MM.1S (cell line): ENCODE measurements around the gene FSD1.

Experiments used
- DNase-seq: peaks from one replicate; pipeline ENCODE4 v3.0.0-alpha.2; 2015
- H2AFZ ChIP-seq: fragments of 300-600 bp; sonication (generic); 2 replicates; pipeline ENCODE4 v1.6.0; 2016; ENCODE audit warnings: antibody characterized with exemption, low read length
- H3F3A ChIP-seq: fragments of 300-600 bp; sonication (generic); 2 replicates; pipeline ENCODE4 v1.6.1; 2016; ENCODE audit warnings: mild to moderate bottlenecking, antibody characterized with exemption, low read length, moderate library complexity, mixed read lengths; ENCODE audit not compliant: insufficient read depth
- H3K27ac ChIP-seq: fragments of 300-600 bp; sonication (generic); 2 replicates; pipeline ENCODE4 v1.5.1; 2016; ENCODE audit warnings: mild to moderate bottlenecking, low read length
- H3K27me3 ChIP-seq: fragments of 300-600 bp; sonication (generic); replicated peaks from 2 replicates; pipeline ENCODE4 v1.6.0; 2016; ENCODE audit warnings: low read length; ENCODE audit not compliant: insufficient read depth
- H3K36me3 ChIP-seq: fragments of 300-600 bp; sonication (generic); replicated peaks from 2 replicates; pipeline ENCODE4 v1.6.1; 2016; ENCODE audit warnings: mild to moderate bottlenecking, low read length, mixed read lengths; ENCODE audit not compliant: insufficient read depth
- H3K4me1 ChIP-seq: fragments of 300-600 bp; sonication (generic); 2 replicates; pipeline ENCODE4 v1.6.1; 2016; ENCODE audit warnings: low read length, mixed read lengths
- H3K4me2 ChIP-seq: fragments of 300-600 bp; sonication (generic); 2 replicates; pipeline ENCODE4 v1.6.0; 2016; ENCODE audit warnings: low read depth, low read length
- H3K4me3 ChIP-seq: fragments of 300-600 bp; sonication (generic); 2 replicates; pipeline ENCODE4 v1.5.1; 2016; ENCODE audit warnings: low read length, mixed read lengths
- H3K79me2 ChIP-seq: fragments of 300-600 bp; sonication (generic); 2 replicates; pipeline ENCODE4 v1.6.1; 2016; ENCODE audit warnings: mixed run types, low read length, mixed read lengths
- H3K9ac ChIP-seq: fragments of 300-600 bp; sonication (generic); 2 replicates; pipeline ENCODE4 v1.6.1; 2016; ENCODE audit warnings: low read length, mixed read lengths
- H3K9me2 ChIP-seq: fragments of 300-600 bp; sonication (generic); replicated peaks from 2 replicates; pipeline ENCODE4 v1.6.1; 2016; ENCODE audit warnings: mild to moderate bottlenecking, low read length, mixed read lengths; ENCODE audit not compliant: insufficient read depth
- H3K9me3 ChIP-seq: fragments of 300-600 bp; sonication (generic); replicated peaks from 2 replicates; pipeline ENCODE4 v1.6.1; 2016; ENCODE audit warnings: mild to moderate bottlenecking, low read length, mixed read lengths; ENCODE audit not compliant: insufficient read depth
- H4K20me1 ChIP-seq: fragments of 300-600 bp; sonication (generic); 2 replicates; pipeline ENCODE4 v1.6.1; 2016; ENCODE audit warnings: mild to moderate bottlenecking, low read length, moderate library complexity, mixed read lengths; ENCODE audit not compliant: insufficient read depth
- EZH2 ChIP-seq: fragments of 300-600 bp; sonication (generic); optimal IDR thresholded peaks from 2 replicates; pipeline ENCODE3; 2017; ENCODE audit warnings: low read depth, mild to moderate bottlenecking, antibody characterized with exemption, low read length, mixed read lengths
- EZH2phosphoT487 ChIP-seq: fragments of 300-600 bp; sonication (generic); IDR thresholded peaks from 2 replicates; pipeline ENCODE4 v1.6.1; 2018; ENCODE audit warnings: antibody characterized with exemption, low read length
- TF ChIP-seq, protein P1 (sequence below): fragments of 300-600 bp; sonication (generic); IDR thresholded peaks from 2 replicates; pipeline ENCODE4 v1.5.1; 2016; ENCODE audit warnings: antibody characterized with exemption, low read length, mixed read lengths

The FSD1 gene

DNA sequence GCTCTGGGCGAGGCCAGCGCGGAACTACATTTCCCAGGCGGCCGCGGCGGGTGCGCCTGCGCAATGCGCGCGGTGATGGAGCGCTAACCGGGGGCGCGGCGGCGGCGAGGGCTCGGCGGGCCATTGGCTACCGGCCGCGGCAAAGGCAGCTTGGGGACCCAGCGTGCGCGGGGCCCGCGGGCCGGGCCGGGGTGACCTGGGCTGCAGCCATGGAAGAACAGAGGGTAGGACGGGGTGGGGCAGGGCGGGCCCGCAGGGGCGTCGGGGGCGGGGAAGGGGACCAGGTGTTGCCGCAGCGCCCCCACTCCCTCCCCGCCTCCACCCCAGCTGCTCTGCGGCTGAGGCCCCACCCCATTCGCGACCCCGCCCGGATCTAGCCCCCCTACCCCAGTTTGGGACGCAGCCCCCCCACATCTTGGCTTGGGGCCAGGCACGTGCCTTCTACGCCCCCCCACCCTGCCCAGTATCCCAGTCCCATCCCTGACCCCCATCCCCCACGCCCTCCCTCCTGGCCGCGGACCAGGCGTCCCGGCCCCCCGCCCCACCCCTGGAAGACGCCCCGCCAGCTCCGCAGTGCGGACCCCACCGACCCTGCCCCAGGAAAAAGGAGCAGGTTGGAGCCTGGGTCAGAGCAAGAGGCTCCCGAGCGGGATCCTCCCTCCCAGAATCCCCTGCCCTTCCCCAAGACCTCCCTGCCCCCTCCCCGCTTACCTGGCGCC lies at the start of gene FSD1:
TSS of gene FSD1 (plus strand) at position 61 of the 719 bp plus-strand sequence. CDS start at position 210, 149 bp downstream.
- H3K9ac ChIP-seq, result no peak within 1 kb of the TSS
- no peaks in the 10 kb centered on the region for H3K4me1 ChIP-seq
- H3K36me3 ChIP-seq, result no peaks in the 10 kb centered on the region
- no peaks in the 10 kb centered on the region for H3F3A ChIP-seq
- TF ChIP-seq, protein P1, sequence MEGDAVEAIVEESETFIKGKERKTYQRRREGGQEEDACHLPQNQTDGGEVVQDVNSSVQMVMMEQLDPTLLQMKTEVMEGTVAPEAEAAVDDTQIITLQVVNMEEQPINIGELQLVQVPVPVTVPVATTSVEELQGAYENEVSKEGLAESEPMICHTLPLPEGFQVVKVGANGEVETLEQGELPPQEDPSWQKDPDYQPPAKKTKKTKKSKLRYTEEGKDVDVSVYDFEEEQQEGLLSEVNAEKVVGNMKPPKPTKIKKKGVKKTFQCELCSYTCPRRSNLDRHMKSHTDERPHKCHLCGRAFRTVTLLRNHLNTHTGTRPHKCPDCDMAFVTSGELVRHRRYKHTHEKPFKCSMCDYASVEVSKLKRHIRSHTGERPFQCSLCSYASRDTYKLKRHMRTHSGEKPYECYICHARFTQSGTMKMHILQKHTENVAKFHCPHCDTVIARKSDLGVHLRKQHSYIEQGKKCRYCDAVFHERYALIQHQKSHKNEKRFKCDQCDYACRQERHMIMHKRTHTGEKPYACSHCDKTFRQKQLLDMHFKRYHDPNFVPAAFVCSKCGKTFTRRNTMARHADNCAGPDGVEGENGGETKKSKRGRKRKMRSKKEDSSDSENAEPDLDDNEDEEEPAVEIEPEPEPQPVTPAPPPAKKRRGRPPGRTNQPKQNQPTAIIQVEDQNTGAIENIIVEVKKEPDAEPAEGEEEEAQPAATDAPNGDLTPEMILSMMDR, result no peak
- no peak within 1 kb of the TSS for H3K4me2 ChIP-seq
- H3K79me2 ChIP-seq, result no peaks in the 10 kb centered on the region
- H3K9me2 ChIP-seq, result no peaks in the 10 kb centered on the region
- no peaks in the 10 kb centered on the region for H4K20me1 ChIP-seq
- H3K9me3 ChIP-seq, result no peaks in the 10 kb centered on the region
- peaks cover 81% of the 10 kb centered on the region for H3K27me3 ChIP-seq
- H3K4me3 ChIP-seq, result no peak within 1 kb of the TSS
- DNase-seq, result no peak
- no peak within 1 kb of the TSS for H2AFZ ChIP-seq
- H3K27ac ChIP-seq, result no peak within 1 kb of the TSS

DNA sequence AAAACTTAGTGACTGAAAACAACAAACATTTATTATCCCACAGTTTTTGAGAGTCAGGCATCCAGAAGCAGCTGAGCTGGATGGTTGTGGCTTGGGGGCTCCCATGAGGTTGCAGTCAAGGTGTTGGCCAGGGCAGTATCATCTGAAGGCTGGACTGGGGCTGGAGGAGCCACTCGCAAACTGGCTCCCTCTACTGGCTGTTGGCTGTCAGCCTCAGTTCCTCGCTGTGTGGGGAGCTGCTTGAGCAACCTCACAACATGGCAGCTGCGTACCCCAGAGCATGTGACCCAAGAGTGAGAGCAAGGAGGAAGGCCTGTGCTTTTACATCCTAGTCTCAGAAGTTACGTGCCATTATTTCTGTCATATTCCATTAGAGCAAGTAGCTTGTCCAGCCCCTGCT lies 47.8 kb upstream of the FSD1 start:
- H4K20me1 ChIP-seq, result no peaks in the 10 kb centered on the region
- H3K36me3 ChIP-seq, result peaks cover 27% of the 10 kb centered on the region
- H3K9me2 ChIP-seq, result no peaks in the 10 kb centered on the region
- H3K9me3 ChIP-seq, result no peaks in the 10 kb centered on the region
- TF ChIP-seq EZH2phosphoT487, result no peak
- TF ChIP-seq, protein P1, result peak; percentile 29
- no peak for TF ChIP-seq EZH2
- H3K4me2 ChIP-seq, result no peak overlapping the region
- no peaks in the 10 kb centered on the region for H3F3A ChIP-seq
- H3K4me1 ChIP-seq, result no peaks in the 10 kb centered on the region
- H3K79me2 ChIP-seq, result no peaks in the 10 kb centered on the region
- DNase-seq, result no peak
- no peak overlapping the region for H3K4me3 ChIP-seq
- no peak overlapping the region for H2AFZ ChIP-seq
- no peak overlapping the region for H3K9ac ChIP-seq
- H3K27me3 ChIP-seq, result no peaks in the 10 kb centered on the region
- H3K27ac ChIP-seq, result no peak overlapping the region

- no peak for TF ChIP-seq EZH2
- peaks cover 27% of the 10 kb centered on the region for H3K36me3 ChIP-seq
- no peak overlapping the region for H3K4me2 ChIP-seq
Measured at GRCh38 chr19:4257025-4257424, 47.4 kb upstream of the FSD1 start.

GRCh38 chr19:4258181-4258580 lies 46.2 kb upstream of the FSD1 start:
- Histone ChIP-seq H3K4me3 (no peak overlapping the region), H3K9ac (no peak overlapping the region), H3K4me2 (no peak overlapping the region), H3K9me2 (no peaks in the 10 kb centered on the region), H3K27ac (no peak overlapping the region), H3K36me3 (peaks cover 22% of the 10 kb centered on the region), H3K27me3 (no peaks in the 10 kb centered on the region), H3K79me2 (no peaks in the 10 kb centered on the region), H3K4me1 (no peaks in the 10 kb centered on the region), H2AFZ (no peak overlapping the region), H3F3A (no peaks in the 10 kb centered on the region), H3K9me3 (no peaks in the 10 kb centered on the region), H4K20me1 (no peaks in the 10 kb centered on the region)
- DNase-seq, result no peak
- TF ChIP-seq, protein P1, result no peak
- no peak for TF ChIP-seq EZH2
- no peak for TF ChIP-seq EZH2phosphoT487

More at GRCh38 chr19:4257025-4257424, 47.4 kb upstream of the FSD1 start:
- H2AFZ ChIP-seq, result no peak overlapping the region
- no peaks in the 10 kb centered on the region for H3K9me3 ChIP-seq
- no peak overlapping the region for H3K4me3 ChIP-seq
- no peaks in the 10 kb centered on the region for H3K9me2 ChIP-seq
- no peaks in the 10 kb centered on the region for H3K79me2 ChIP-seq
- no peak for DNase-seq
- no peaks in the 10 kb centered on the region for H3K4me1 ChIP-seq
- H3F3A ChIP-seq, result no peaks in the 10 kb centered on the region
- no peaks in the 10 kb centered on the region for H3K27me3 ChIP-seq
- no peak overlapping the region for H3K9ac ChIP-seq
- H3K27ac ChIP-seq, result no peak overlapping the region
- H4K20me1 ChIP-seq, result no peaks in the 10 kb centered on the region
